CD4-positive, alpha-beta T cell treated with Interleukin-6 at 100 ng/mL for 8 hours (primary cell): Measurements from ENCODE around the gene SRCIN1.
"Not testable (repeated sequence)": the region's sequence is repeated elsewhere in the genome, so short reads cannot be mapped to it uniquely, and the experiment has no call there.

ENCODE experiments used
- DNase-seq: peaks from one replicate; pipeline ENCODE4 v3.0.0-alpha.2; 2020; ENCODE audit warnings: mixed read lengths, low spot score

SRCIN1 gene

GRCh38 chr17:38482039-38482699 lies 123.6 kb downstream of the SRCIN1 start:
- DNase-seq, result not testable (repeated sequence)
